ENCODE measurements around the gene HNRNPD. TPM values are rescaled to one million over a fixed set of nuclear protein-coding genes. Genes with fewer than 3 reads are reported as not detected.
"Not testable (repeated sequence)": the region's sequence is repeated elsewhere in the genome, so short reads cannot be mapped to it uniquely, and the experiment has no call there.

Gene HNRNPD
- total RNA-seq, 4 donors from 2014 or later: 95.6 to 342 (median 136) TPM

DNA sequence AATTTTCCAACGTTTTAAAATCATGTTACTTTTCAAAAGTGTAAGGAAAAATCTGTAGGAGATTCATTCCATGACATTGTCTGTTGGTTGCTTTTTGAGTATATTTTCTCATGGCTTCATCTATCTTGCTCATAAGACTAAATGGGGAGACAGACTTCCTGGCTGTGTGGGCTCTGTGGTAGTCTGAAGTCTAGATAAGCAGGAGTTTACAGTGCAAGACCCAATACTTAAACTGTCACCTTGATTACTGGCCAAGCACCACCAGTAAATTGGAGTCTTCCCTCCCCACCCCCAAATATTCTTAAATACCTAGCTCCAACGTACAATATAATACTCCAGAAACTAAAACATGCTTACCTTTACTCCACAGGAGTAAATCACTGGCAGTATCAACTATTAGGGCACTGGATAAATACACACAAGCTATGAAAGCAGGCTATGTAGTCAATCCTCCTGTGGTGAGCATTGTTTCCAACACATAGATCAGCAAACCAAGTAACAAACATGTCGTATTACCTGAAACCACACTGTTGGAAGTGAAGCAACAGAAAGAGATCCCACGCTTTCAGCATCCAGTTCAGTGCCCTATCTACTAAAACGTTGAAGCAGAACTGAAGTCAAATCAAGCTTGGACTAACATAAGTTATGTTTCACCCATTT is 6.2 kb downstream of the HNRNPD start:
- H3K36me3 ChIP-seq: peaks cover 0 to 10% (median 0%) of the 10 kb centered on the region in 3 donors
- no peak overlapping the region for H3K4me3 ChIP-seq
- no peaks in the 10 kb centered on the region for H3K9me3 ChIP-seq
- peaks cover 0 to 76% (median 6%) of the 10 kb centered on the region in 4 donors for H3K4me1 ChIP-seq
- TF ChIP-seq, protein P1, sequence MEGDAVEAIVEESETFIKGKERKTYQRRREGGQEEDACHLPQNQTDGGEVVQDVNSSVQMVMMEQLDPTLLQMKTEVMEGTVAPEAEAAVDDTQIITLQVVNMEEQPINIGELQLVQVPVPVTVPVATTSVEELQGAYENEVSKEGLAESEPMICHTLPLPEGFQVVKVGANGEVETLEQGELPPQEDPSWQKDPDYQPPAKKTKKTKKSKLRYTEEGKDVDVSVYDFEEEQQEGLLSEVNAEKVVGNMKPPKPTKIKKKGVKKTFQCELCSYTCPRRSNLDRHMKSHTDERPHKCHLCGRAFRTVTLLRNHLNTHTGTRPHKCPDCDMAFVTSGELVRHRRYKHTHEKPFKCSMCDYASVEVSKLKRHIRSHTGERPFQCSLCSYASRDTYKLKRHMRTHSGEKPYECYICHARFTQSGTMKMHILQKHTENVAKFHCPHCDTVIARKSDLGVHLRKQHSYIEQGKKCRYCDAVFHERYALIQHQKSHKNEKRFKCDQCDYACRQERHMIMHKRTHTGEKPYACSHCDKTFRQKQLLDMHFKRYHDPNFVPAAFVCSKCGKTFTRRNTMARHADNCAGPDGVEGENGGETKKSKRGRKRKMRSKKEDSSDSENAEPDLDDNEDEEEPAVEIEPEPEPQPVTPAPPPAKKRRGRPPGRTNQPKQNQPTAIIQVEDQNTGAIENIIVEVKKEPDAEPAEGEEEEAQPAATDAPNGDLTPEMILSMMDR (IDR thresholded peaks at IDR 0.05): no peak
- TF ChIP-seq POLR2A (IDR thresholded peaks at IDR 0.05): no peak
- no peak overlapping the region for H3K27ac ChIP-seq
- H3K27me3 ChIP-seq: no peaks in the 10 kb centered on the region
- DNase-seq: no peak

DNA sequence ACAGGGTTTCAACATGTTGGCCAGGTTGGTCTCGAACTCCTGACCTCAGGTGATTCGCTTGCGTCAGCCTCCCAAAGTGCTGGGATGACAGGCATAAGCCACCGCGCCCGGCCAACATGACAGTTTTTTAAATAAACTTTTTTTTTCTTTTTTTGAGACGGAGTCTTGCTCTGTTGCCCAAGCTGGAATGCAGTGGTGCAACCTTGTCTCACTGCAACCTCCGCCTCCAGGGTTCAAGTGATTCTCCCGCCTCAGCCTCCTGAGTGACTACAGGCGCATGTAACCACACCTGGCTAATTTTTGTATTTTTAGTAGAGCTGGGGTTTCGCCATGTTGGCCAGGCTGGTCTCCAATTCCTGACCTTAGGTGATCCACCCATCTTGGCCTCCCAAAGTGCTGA is 7.4 kb downstream of the HNRNPD start:
- H3K27ac ChIP-seq, H3K9me3 ChIP-seq, DNase-seq, H3K36me3 ChIP-seq, H3K4me3 ChIP-seq, H3K27me3 ChIP-seq: not testable (repeated sequence)
- peaks cover 0 to 81% (median 6%) of the 10 kb centered on the region in 4 donors for H3K4me1 ChIP-seq

DNA sequence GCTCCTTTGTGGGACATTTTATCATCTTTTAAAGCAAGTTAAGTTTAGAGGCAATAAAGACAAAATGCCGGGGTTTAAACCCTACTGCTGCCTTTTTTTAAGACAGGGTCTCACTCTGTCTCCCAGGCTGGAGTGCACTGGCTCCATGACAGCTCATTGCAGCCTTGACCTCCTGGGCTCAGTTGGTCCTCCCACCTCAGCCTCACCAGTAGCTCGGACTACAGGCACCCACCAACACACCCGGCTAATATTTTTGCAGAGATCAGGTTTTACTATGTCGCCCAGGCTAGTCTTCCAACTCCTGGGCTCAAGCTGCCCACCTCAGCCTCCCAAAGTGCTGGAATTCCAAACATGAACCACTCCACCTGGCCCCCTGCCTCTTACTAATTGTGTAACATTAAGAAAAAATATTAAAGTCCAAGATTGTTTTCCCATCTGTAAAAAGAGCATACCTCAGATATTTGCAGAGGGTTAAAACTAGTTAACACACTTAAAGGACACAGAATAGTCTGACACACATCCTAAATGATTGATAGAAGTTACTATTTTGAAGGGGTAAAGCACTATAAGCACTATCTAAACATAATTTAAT is 9.8 kb downstream of the HNRNPD start:
- Histone ChIP-seq H3K27ac (no peak overlapping the region), H3K36me3 (peaks cover 0 to 5% (median 0%) of the 10 kb centered on the region in 3 donors), H3K27me3 (no peaks in the 10 kb centered on the region), H3K4me1 (peaks cover 0 to 73% (median 9%) of the 10 kb centered on the region in 4 donors), H3K4me3 (no peak overlapping the region), H3K9me3 (no peaks in the 10 kb centered on the region)
- TF ChIP-seq, protein P1 (IDR thresholded peaks at IDR 0.05): no peak
- TF ChIP-seq POLR2A (IDR thresholded peaks at IDR 0.05): no peak
- no peak for DNase-seq

DNA sequence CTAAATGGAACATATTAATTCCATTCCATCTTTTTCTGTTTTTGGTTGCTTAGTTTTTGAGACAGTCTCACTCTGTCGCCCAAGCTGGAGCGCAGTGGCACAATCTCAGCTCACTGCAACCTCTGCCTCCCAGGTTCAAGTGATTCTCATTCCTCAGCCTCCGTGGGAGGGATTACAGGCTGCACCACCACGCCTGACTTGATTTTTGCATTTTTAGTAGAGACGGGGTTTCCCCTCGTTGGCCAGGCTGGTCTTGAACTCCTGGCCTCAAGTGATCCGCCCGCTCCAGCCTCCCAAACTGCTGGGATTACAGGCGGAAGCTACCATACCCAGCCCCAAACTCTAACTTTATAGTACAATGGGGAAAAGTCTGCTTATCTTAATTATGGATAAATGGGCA is 11.2 kb downstream of the HNRNPD start:
- Histone ChIP-seq H3K4me1 (peaks cover 0 to 69% (median 3%) of the 10 kb centered on the region in 4 donors), H3K27me3 (no peaks in the 10 kb centered on the region), H3K4me3 (no peak overlapping the region), H3K36me3 (peaks cover 0 to 11% (median 0%) of the 10 kb centered on the region in 3 donors), H3K9me3 (no peaks in the 10 kb centered on the region), H3K27ac (no peak overlapping the region)
- DNase-seq: no peak
- TF ChIP-seq, protein P1 (IDR thresholded peaks at IDR 0.05): no peak
- no peak for TF ChIP-seq POLR2A (IDR thresholded peaks at IDR 0.05)

DNA sequence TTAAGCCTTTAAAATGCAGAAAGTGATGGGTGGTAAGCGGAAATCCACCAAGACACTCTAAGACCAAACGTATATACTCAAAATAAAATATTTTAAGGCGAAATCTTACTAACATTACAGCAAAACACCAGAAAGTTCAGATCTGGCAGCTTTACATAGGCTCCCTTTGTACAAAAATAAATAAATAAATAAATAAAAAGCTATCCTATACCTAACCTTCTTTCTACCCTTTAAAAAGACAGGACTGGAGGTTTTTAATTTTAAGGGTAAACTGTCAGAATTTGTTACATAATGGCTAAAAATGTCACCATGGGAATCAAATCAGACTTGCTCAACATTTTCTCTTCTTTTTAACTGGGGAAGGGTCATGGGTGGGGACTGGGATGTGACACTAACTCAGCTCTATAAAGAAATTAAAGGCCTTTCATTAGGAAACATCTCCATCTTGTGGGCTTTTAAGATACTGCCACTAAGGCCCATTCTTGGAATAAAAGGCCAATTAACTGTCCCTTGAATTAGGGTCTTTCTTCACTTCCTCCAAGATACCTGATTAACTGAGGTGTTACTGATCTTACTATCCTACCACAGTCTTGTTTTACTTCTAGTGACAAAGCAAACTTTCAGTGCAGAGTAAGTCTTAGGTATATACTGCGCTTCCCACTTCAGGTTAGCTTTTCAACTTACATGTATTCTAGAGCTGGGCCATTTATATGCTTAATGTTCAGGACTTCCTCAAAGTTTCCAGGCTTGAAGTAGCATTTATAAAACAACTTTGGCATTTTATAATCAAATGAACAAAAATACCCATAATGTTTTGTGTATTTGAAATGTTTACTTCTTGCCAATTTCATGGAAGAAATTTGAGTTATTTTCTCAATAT is 13.3 kb downstream of the HNRNPD start:
- Histone ChIP-seq H3K9me3 (no peaks in the 10 kb centered on the region), H3K27ac (no peak overlapping the region), H3K36me3 (peaks cover 0 to 26% (median 0%) of the 10 kb centered on the region in 3 donors), H3K4me1 (peaks cover 0 to 53% (median 3%) of the 10 kb centered on the region in 4 donors), H3K27me3 (no peaks in the 10 kb centered on the region), H3K4me3 (no peak overlapping the region)
- DNase-seq: no peak
- TF ChIP-seq POLR2A (IDR thresholded peaks at IDR 0.05): no peak
- TF ChIP-seq, protein P1 (IDR thresholded peaks at IDR 0.05): peak; percentile 33 to 67 (median 55)

Measured in Peyer's patch (tissue), 4 donors.